Heart right ventricle (tissue), 16 donors: ENCODE measurements around the gene DCTN2. TPM values are rescaled to one million over a fixed set of nuclear protein-coding genes. Genes with fewer than 3 reads are reported as not detected.

Experiments used
- ATAC-seq, 8 donors: fragments of 200-7000 bp; cut with Tn5 transposase; one replicate each; pipeline ENCODE4 v1.9.1; 2020; ENCODE audit warnings: mild to moderate bottlenecking in 8 of 8, moderate library complexity in 8 of 8, moderate number of reproducible peaks in 1 of 8
- DNase-seq, 2 donors: peaks; one replicate each; pipeline ENCODE4 v3.0.0-alpha.2; 2020
- H3K27ac ChIP-seq, 10 donors: fragments of 200-600 bp; sonication (generic) in 2 of 10; one replicate each; pipeline versions ENCODE4 v1.5.0 to v1.8.0; 2020 to 2022; ENCODE audit warnings: mild to moderate bottlenecking in 3 of 10
- H3K27me3 ChIP-seq, 7 donors: fragments of 200-600 bp; one replicate each; pipeline ENCODE4 v1.8.0; 2021 to 2022; ENCODE audit warnings: mild to moderate bottlenecking in 2 of 7
- H3K36me3 ChIP-seq, 9 donors: fragments of 200-600 bp; sonication (generic) in 1 of 9; one replicate each; pipeline versions ENCODE4 v1.5.0 to v1.8.0; 2020 to 2022; ENCODE audit warnings: mild to moderate bottlenecking in 2 of 9
- H3K4me1 ChIP-seq, 9 donors: fragments of 200-600 bp; sonication (generic) in 1 of 9; one replicate each; pipeline versions ENCODE4 v1.5.0 to v1.8.0; 2020 to 2022; ENCODE audit warnings: mild to moderate bottlenecking in 4 of 9
- H3K4me3 ChIP-seq, 10 donors: fragments of 200-600 bp; sonication (generic) in 2 of 10; one replicate each; pipeline versions ENCODE4 v1.5.0 to v1.8.0; 2020 to 2022; ENCODE audit warnings: mild to moderate bottlenecking in 7 of 10, moderate library complexity in 2 of 10
- H3K9me3 ChIP-seq, 11 donors: fragments of 200-600 bp in 10 of 11; sonication (generic) in 2 of 11; one replicate each; pipeline versions ENCODE4 v1.5.0 to v1.8.0; 2013 to 2022; ENCODE audit warnings: mild to moderate bottlenecking in 2 of 11, control low read depth in 1 of 11, moderate library complexity in 1 of 11
- CTCF ChIP-seq, 9 donors: fragments of 200-600 bp; sonication (generic) in 2 of 9; IDR thresholded peaks; one replicate each; pipeline versions ENCODE4 v1.5.0 to v1.8.0; 2021 to 2022; ENCODE audit warnings: antibody characterized with exemption in 9 of 9, mild to moderate bottlenecking in 5 of 9, moderate library complexity in 1 of 9
- WGBS, 2 donors: extraction: QIAGEN DNeasy Blood & Tissue Kit; methylation state at CpG; one replicate each; pipeline ENCODE4 v1.1.7; 2013; ENCODE audit warnings: inconsistent platforms in 1 of 2; 5-methylcytosine and 5-hydroxymethylcytosine counted together
- intact Hi-C, 10 donors: fragments of 100-400 bp; cut with DNase I; formaldehyde crosslinking; loops; one replicate each; pipeline versions ENCODE4 v1.11.1 to v1.14.2; 2022
- polyA plus RNA-seq, 2 donors: library from polyadenylated mRNA; stranded (reverse); fragments of 200-250 nt; gene quantifications; one replicate each; pipeline ENCODE4 v1.2.3, GENCODE V29; 2013
- total RNA-seq, 10 donors: library from RNA; stranded (reverse); fragmentation: NEBNext Ultra II Directional in 3 of 10; extraction: Animal tissue kit (Norgen Biotek cat#: 25700) in 3 of 10; gene quantifications; one replicate each; pipeline versions ENCODE4 v1.2.1 to v1.2.4, GENCODE V29; 2021 to 2023
- donor health status: Arrhythmogenic right ventricular cardiomyopathy.
- donor health status: ischemic (EF 13 %, LVEDD 7.1; RV severe dilation, severe dysfunction).
- donor health status: healthy with polysubstance abuse.
- donor health status: DM: no; HTN: yes; CAD: no.
- donor health status: DM: no; HTN: no; CAD: no.
- donor health status: ischemic (EF 25% LVEDD 6.9; RV normal size, moderate dysfunction).
- donor health status: ischemic (EF 25% LVEDD 5.7; RV mildly dilated, moderate dysfunction).
- donor health status: healthy.
- donor health status: DM: yes; HTN: yes; CAD: no.
- donor health status: Ischemic cardiomyopathy.
- donor health status: ischemic (EF 35%, LVEDD 5.7; RV mildly dilated, moderate dysfunction).
- donor health status: nonischemic (EF 11% LVEDD 7.7; RV severe dilation, severe dysfunction).
- donor health status: DM: yes; HTN: yes; CAD: no.
- donor health status: PGD.
- donor health status: ischemic (EF 29% LVEDD 5.4; RV normal size, mild dysfunction).
- donor health status: nonischemic (EF 23%, LVEDD 6.1; RV moderate dilation, normal function).

DCTN2 gene
- total and polyA plus RNA-seq, 12 donors, result 45.9 to 174 (median 101) TPM

GRCh38 chr12:57553343-57554202 lies 6.6 kb upstream of the DCTN2 start:
- Histone ChIP-seq H3K36me3 (no peaks in the 10 kb centered on the region), H3K4me1 (peaks cover 4 to 9% (median 6%) of the 10 kb centered on the region in 9 donors), H3K27me3 (peaks cover 0 to 47% (median 41%) of the 10 kb centered on the region in 7 donors), H3K4me3 (no peak overlapping the region), H3K27ac (no peak overlapping the region), H3K9me3 (no peaks in the 10 kb centered on the region)
- WGBS, 2 donors, result 55 to 63% methylated on average over 7 of the region's 7 CpGs
- TF ChIP-seq CTCF (IDR thresholded peaks at IDR 0.05), result no peak
- ATAC-seq (no peak), DNase-seq (no peak)
- intact Hi-C loops, result no loop called here

GRCh38 chr12:57552835-57553313 lies 5.9 kb upstream of the DCTN2 start:
- peaks cover 4 to 9% (median 6%) of the 10 kb centered on the region in 9 donors for H3K4me1 ChIP-seq
- DNase-seq, result no peak
- no peak overlapping the region for H3K27ac ChIP-seq
- WGBS, 2 donors, result 50 to 52% methylated on average over 6 of the region's 6 CpGs
- intact Hi-C loops, result no loop called here
- peaks cover 0 to 51% (median 47%) of the 10 kb centered on the region in 7 donors for H3K27me3 ChIP-seq
- no peaks in the 10 kb centered on the region for H3K9me3 ChIP-seq
- no peak for ATAC-seq
- no peak overlapping the region for H3K4me3 ChIP-seq
- H3K36me3 ChIP-seq, result no peaks in the 10 kb centered on the region
- no peak for TF ChIP-seq CTCF (IDR thresholded peaks at IDR 0.05)

GRCh38 chr12:57552306-57552651 lies 5.3 kb upstream of the DCTN2 start:
- Histone ChIP-seq H3K9me3 (no peaks in the 10 kb centered on the region), H3K4me1 (peaks cover 4 to 13% (median 7%) of the 10 kb centered on the region in 9 donors), H3K4me3 (no peak overlapping the region), H3K27ac (no peak overlapping the region), H3K36me3 (no peaks in the 10 kb centered on the region), H3K27me3 (peaks cover 0 to 55% (median 47%) of the 10 kb centered on the region in 7 donors)
- no peak for ATAC-seq
- intact Hi-C loops, result no loop called here
- 61 to 81% methylated on average over 2 of the region's 2 CpGs for WGBS, 2 donors
- no peak for DNase-seq
- TF ChIP-seq CTCF (IDR thresholded peaks at IDR 0.05), result no peak

GRCh38 chr12:57551637-57552305 lies 4.8 kb upstream of the DCTN2 start:
- 77% methylated on average over 3 of the region's 3 CpGs for WGBS, 2 donors
- no peaks in the 10 kb centered on the region for H3K36me3 ChIP-seq
- intact Hi-C loops, result no loop called here
- no peaks in the 10 kb centered on the region for H3K9me3 ChIP-seq
- no peak for ATAC-seq
- H3K27me3 ChIP-seq, result peaks cover 0 to 55% (median 47%) of the 10 kb centered on the region in 7 donors
- H3K4me3 ChIP-seq, result no peak overlapping the region
- no peak for TF ChIP-seq CTCF (IDR thresholded peaks at IDR 0.05)
- DNase-seq, result no peak
- peaks cover 4 to 14% (median 7%) of the 10 kb centered on the region in 9 donors for H3K4me1 ChIP-seq
- H3K27ac ChIP-seq, result no peak overlapping the region
